BJ (cell line): ENCODE data around the gene UGDH. TPM values are rescaled to one million over a fixed set of nuclear protein-coding genes. Genes with fewer than 3 reads are reported as not detected.
"Not testable (repeated sequence)": the region's sequence is repeated elsewhere in the genome, so short reads cannot be mapped to it uniquely, and the experiment has no call there.

Experiments used
- CTCF ChIA-PET: fragments of 350-600 bp; formaldehyde crosslinking; extraction: SDS; loops from one replicate; lab custom pipeline; 2021; ENCODE audit warnings: antibody characterized with exemption, inconsistent platforms; lab: Yijun Ruan, JAX
- POLR2A ChIA-PET: fragments of 300-600 bp; sonication (Branson Sonifier 250); formaldehyde crosslinking; extraction: SDS; loops from one replicate; lab custom pipeline; 2021; ENCODE audit warnings: antibody characterized with exemption; lab: Charles Lee
- DNase-seq: peaks from one replicate; pipeline ENCODE4 v3.0.0-alpha.2; 2011; ENCODE audit warnings: low read depth
- H3K27me3 ChIP-seq: 2 replicates; pipeline ENCODE4 v1.6.0; 2011; ENCODE audit warnings: low read length; ENCODE audit not compliant: control insufficient read depth, insufficient read depth
- H3K36me3 ChIP-seq: 2 replicates; pipeline ENCODE4 v1.5.1; 2011; ENCODE audit warnings: low read length; ENCODE audit not compliant: control insufficient read depth, insufficient read depth
- H3K4me3 ChIP-seq: 2 replicates; pipeline ENCODE4 v1.5.1; 2011; ENCODE audit warnings: low read depth, mild to moderate bottlenecking, control low read depth, low read length
- polyA plus RNA-seq: library from polyadenylated mRNA; depleted of rRNA; stranded (reverse); fragments of >200 nt; gene quantifications from 2 replicates; pipeline ENCODE4 v1.2.3, GENCODE V29; 2011
- TF ChIP-seq, protein P1 (sequence below): IDR thresholded peaks from 2 replicates; pipeline ENCODE4 v1.5.1; 2011; ENCODE audit warnings: low read depth, mild to moderate bottlenecking, control low read depth, inconsistent platforms, low read length, moderate library complexity; ENCODE audit not compliant: insufficient read depth

UGDH gene
- polyA plus RNA-seq, 1 experiment: 27.9 TPM

DNA sequence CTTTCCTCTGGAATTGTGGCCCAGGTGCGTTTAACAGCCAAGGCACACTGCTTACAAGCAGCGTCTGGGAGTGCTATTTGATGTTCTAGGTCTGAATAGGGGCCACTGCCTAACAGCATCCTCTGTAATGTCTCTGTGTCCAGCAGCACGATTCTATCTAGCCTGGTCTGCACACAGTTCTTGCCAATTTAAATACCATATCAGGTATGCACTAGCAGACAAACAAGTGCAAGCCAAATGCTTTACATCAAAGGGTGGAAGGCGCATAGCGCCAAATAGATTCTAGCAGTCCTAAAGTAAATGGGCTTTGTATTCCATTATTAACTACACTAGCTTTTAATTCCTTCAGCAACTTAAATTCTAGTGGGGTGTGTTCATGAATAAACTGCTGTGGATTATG, 15.8 kb upstream of the UGDH start:
- no peaks in the 10 kb centered on the region; the same call in 1 of the 2 replicates for H3K36me3 ChIP-seq
- no peak overlapping the region for H3K4me3 ChIP-seq
- TF ChIP-seq, protein P1, sequence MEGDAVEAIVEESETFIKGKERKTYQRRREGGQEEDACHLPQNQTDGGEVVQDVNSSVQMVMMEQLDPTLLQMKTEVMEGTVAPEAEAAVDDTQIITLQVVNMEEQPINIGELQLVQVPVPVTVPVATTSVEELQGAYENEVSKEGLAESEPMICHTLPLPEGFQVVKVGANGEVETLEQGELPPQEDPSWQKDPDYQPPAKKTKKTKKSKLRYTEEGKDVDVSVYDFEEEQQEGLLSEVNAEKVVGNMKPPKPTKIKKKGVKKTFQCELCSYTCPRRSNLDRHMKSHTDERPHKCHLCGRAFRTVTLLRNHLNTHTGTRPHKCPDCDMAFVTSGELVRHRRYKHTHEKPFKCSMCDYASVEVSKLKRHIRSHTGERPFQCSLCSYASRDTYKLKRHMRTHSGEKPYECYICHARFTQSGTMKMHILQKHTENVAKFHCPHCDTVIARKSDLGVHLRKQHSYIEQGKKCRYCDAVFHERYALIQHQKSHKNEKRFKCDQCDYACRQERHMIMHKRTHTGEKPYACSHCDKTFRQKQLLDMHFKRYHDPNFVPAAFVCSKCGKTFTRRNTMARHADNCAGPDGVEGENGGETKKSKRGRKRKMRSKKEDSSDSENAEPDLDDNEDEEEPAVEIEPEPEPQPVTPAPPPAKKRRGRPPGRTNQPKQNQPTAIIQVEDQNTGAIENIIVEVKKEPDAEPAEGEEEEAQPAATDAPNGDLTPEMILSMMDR: no peak
- H3K27me3 ChIP-seq: no peaks in the 10 kb centered on the region
- ChIA-PET POLR2A (no interaction called here), CTCF (interaction anchor here (1.2 kb wide), 1 partner anchor 74 kb away, joined by 3 read pairs; no protein-coding TSS in a partner anchor)
- DNase-seq: no peak

DNA sequence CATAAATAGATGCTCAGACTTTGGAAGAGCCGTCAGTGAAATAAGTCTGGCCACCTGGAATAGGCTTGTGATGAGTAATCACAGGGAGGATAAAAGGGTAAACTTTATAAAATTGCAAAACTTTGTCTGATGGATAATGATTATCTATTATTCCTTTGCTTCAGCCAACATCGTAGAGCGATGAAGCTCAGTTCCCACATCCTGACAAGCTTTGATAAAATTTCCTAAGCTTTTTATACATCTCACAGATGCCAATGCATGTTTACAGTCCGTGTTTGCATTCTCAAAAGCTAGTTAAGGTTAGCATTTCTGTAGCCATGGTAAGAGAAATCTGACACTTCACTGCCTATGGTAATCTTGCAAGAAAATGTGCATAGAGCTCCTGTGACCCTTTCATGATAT, 15.4 kb upstream of the UGDH start:
- no peak for DNase-seq
- H3K36me3 ChIP-seq: no peaks in the 10 kb centered on the region; the same call in 1 of the 2 replicates
- POLR2A ChIA-PET: no interaction called here
- TF ChIP-seq, protein P1: no peak
- no peak overlapping the region for H3K4me3 ChIP-seq
- CTCF ChIA-PET: interaction anchor here (1.2 kb wide), 1 partner anchor 96 kb away, joined by 3 read pairs; the partner anchor contains the start of gene SMIM14
- H3K27me3 ChIP-seq: no peaks in the 10 kb centered on the region

DNA sequence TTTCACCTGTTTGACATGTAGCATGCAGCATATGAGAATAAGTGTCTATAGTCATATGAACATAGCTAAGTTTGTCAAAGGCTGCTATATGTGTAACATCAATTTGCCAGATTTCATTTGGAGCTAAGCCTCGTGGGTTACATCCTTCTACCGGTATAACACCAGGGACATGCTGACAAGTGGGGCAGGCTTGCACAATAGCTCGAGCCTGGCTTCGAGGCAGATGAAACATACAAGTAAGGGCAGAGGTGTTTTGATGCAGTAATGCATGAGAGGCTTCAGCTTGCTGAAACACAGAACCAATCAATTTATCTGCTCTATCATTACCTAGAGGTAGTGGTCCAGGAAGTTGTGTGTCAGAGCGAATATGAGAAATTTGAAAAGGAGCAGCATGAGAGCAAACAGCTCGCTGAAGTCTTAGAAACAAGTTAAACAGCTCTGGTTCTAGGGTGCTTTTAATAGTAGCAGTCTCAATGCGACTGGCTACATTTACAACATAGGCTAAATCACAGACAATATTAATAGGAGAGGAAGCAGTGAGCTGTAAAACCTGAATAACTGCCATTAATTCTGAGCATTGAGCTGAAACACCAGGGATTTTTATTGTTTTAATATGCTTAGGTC, 14.9 kb upstream of the UGDH start:
- ChIA-PET CTCF (interaction anchor here (1.2 kb wide), 1 partner anchor 96 kb away, joined by 3 read pairs; the partner anchor contains the start of gene SMIM14), POLR2A (no interaction called here)
- DNase-seq: no peak
- no peaks in the 10 kb centered on the region for H3K27me3 ChIP-seq
- H3K4me3 ChIP-seq: no peak overlapping the region
- TF ChIP-seq, protein P1: no peak
- no peaks in the 10 kb centered on the region; the same call in 1 of the 2 replicates for H3K36me3 ChIP-seq

DNA sequence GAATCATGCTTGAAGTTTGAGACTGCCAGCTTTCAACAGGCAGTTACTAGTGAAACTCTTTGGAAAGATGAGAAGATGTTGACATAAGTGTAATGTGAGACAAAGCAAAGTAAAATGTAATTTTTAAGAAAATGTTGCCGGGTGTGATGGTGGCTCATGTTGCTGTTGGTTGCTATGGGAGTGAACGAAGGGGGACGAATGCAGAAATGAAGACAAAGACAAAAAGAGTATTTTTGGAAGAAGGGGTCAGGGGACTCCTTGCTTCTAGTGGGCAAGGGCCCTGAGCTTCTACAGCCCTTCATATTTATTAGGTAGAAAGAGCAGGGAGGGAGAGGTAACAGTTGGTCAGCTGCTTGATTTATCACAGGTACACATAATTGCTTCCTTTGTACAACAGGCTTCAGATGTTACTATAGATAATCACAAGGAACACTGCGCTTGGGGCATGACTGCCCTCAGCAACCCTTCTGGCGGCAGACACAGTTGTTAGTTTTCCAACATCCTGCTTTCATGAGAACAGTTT, 11.9 kb upstream of the UGDH start:
- ChIA-PET POLR2A (no interaction called here), CTCF (no interaction called here)
- H3K36me3 ChIP-seq: no peaks in the 10 kb centered on the region; the same call in 1 of the 2 replicates
- no peaks in the 10 kb centered on the region for H3K27me3 ChIP-seq
- H3K4me3 ChIP-seq: no peak overlapping the region
- DNase-seq: no peak
- TF ChIP-seq, protein P1: no peak

DNA sequence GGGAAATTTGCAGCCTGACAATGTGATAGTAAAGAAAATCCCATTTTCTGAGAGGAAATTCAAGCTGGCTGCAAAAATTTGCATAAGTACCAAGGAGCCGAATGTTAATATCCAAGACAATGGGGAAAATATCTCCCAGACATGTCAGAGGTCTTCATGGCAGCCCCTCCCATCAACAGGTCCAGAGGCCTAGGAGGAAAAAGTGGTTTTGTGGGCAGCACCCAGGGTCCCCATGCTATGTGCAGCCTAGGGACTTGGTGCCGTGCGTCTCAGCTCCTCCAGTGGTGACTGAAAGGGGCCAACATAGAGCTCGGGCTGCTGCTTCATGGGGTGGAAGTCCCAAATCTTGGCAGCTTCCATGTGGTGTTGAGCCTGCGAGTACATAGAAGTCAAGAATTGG, 6.3 kb upstream of the UGDH start:
- DNase-seq: no peak
- TF ChIP-seq, protein P1: no peak
- Histone ChIP-seq H3K4me3 (no peak overlapping the region), H3K36me3 (peaks cover 4% of the 10 kb centered on the region), H3K27me3 (no peaks in the 10 kb centered on the region)
- ChIA-PET POLR2A (no interaction called here), CTCF (interaction anchor here (0.6 to 2.0 kb wide), 2 partner anchors 15 to 84 kb away, joined by 4 read pairs; no protein-coding TSS in a partner anchor)

DNA sequence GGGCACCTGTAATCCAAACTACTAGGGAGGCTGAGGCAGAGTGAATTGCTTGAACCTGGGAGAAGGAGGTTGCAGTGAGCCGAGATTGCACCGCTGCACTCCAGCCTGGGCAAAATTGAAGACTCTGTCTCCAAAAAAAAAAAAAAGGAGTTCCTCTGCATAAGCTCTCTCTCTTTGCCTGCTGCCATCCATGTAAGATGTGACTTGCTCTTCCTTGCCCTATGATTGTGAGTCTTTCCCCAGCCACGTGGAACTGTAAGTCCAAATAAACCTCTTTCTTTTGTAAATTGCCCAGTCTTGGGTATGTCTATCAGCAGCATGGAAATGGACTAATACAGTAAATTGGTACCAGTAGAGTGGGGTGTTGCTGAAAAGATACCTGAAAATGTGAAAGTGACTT, 5.0 kb upstream of the UGDH start:
- CTCF ChIA-PET, DNase-seq, H3K36me3 ChIP-seq, POLR2A ChIA-PET, H3K4me3 ChIP-seq, H3K27me3 ChIP-seq: not testable (repeated sequence)
